GM21737 (cell line): Measurements from ENCODE around the gene TMEM109.

Experiments used
- ATAC-seq: cut with Tn5 transposase; IDR thresholded peaks from one replicate; pipeline ENCODE4 v1.9.1; 2021; ENCODE audit warnings: mild to moderate bottlenecking, moderate library complexity; ENCODE audit not compliant: unreplicated experiment

Gene TMEM109

GRCh38 chr11:60913793-60914632 lies at the start of gene TMEM109:
Gene TMEM109, plus strand, starts transcription at chr11:60914158. Its CDS starts 5,536 bp downstream, at chr11:60919694.
- ATAC-seq: peak; percentile 38

DNA sequence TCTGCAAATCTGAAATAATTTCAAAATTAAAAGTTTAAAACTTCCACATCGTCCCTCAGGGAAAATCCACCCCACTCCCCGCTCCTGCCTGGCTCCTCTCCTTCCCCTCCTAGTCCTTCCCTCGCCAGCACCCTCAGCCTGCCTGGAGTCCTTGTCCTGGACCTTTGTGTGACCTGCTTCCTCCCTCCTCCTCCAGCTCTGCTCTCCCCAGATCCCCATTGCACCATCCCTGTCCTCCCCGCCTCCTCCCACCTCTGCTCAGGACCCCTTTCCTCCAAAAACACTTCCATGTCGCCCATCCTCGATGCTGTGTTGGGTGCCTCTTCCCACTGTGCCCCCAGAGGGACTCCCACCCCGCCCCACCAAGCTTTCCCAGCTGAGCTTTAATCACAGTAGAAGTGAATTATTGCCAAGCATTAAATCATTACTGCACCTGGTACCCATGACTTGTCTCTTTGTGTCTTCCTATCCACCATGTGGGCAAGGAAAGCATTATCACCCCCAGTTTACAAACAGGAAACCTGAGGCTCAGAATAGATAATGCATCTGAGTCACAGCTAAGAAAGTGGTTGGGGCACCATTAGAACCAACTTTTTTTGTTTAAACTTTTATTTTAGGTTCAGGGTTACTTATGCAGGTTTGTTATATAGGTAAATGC lies 49.0 kb upstream of the TMEM109 start:
- no peak for ATAC-seq

DNA sequence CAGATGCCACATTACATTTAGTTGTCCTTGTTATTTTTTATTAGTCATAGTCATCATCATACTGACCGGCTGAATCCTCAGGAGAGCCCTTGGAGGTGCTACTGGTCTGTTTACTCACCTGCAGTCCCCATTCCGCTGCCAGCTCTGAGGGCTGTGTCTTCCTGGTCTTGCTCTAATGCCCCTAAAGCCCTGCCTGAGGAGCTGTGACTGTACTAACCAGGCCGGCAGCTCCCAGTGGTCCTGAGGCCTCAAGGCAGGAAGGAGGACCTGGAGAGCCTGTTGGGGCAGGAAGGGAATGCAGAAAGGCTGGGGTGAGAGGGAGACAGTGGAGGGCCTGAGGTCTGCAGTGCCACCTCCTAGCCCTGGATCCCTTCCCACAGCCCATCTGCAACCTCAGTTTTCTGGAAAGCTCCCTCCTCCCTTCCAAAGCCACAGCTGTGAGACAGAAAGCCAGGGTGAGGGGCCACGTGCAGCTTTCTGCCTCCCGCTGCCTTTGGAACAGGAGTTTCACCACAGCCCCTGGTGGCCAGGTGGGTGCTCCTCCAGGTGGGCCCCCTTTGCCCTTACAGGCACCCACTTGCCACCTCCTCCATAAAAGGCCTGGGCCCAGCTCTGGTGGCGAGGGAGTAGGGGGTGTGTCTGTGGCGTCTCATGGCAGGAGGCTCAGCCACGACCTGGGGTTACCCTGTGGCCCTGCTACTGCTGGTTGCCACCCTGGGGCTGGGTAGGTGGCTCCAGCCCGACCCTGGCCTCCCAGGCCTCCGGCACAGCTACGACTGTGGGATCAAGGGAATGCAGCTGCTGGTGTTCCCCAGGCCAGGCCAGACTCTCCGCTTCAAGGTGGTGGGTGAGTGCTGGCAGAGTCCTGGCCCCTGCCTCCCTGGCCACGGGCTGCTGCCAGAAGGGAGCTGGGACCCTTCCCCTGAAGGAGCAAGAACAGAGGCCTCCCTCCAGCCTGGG lies 46.8 kb upstream of the TMEM109 start, which contains the start of gene ZP1:
ZP1 (plus strand) TSS at position 632 of the 960 bp plus-strand sequence; CDS start at position 652, 20 bp downstream.
- no peak for ATAC-seq

GRCh38 chr11:60867871-60868681 lies 45.9 kb upstream of the TMEM109 start:
- no peak for ATAC-seq

DNA sequence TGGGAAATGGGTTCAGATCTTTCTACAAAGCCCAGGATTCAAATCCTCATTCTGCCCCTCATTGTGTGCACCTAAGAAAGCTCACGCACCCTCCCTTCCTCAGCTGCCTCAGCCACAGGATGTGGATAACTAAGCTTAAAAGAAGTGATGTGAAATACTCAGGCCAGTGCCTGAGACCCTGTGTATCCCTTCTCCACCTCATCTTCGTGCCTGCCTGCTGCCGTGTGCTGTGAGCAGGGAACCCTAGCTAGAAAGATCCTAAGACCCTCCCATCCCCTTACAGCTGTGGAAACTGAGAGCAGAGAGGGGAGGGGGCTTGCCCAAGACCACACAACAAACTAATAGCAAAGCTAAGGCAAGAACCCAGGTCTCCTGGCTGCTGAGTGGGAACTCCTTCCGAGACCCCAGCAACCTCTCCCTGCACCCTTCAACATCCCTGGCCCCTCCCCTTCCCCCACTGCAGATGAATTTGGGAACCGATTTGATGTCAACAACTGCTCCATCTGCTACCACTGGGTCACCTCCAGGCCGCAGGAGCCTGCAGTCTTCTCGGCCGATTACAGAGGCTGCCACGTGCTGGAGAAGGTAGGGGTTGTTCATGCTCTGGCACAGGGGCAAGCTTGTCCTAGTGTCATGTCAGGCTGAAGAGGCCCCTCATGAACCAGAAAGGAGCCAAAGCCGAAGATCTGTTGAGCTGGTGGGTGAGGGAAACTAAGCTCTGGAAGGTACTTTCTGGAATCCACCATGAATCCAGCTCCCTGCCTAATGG lies 45.1 kb upstream of the TMEM109 start:
- ATAC-seq: no peak

DNA sequence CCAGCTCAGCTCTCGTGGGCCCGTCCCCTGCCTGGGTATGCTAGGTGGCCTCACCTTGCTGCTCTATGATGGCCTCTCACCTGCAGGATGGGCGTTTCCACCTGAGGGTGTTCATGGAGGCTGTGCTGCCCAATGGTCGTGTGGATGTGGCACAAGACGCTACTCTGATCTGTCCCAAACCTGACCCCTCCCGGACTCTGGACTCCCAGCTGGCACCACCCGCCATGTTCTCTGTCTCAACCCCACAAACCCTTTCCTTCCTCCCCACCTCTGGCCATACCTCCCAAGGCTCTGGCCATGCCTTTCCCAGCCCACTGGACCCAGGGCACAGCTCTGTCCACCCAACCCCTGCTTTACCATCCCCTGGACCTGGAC lies 44.5 kb upstream of the TMEM109 start:
- no peak for ATAC-seq

- ATAC-seq: no peak
These were observed 43.7 kb upstream of the TMEM109 start for GRCh38 chr11:60870276-60870675.

- no peak for ATAC-seq
These were observed 43.1 kb upstream of the TMEM109 start for GRCh38 chr11:60870733-60871377.

DNA sequence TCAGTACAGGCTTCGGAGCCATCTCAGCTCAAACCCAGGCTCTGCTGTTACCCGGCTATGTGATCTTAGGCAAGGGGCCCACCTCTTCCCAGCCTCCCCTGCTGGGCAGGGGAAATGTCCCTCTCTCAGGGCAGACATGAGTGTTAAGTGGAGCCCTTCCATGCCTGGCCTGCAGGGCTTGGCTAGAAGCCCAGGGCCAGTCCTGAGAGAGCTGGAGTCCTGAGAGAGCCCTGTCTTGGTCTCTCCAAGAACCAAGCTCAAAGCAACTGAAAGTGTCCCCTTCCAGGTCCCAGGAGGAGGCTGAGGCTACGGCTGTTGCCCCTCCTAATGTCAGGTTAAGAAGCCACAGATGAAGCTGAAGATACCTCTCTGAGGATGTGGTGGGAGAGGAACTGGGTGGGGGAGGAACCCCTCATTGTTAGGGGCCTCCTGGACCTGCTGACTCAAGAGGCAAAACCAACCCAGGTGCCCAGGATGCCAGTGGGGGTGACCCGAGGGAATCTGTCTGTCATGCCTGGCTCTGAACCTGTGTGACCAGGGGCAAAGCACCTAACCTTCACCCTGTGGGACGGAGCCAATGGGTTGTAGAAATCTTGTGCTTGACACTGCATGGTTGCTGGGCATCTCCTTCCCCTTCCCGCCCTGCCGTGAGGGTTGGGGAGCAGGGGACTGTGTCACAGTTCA lies 42.4 kb upstream of the TMEM109 start:
- no peak for ATAC-seq

DNA sequence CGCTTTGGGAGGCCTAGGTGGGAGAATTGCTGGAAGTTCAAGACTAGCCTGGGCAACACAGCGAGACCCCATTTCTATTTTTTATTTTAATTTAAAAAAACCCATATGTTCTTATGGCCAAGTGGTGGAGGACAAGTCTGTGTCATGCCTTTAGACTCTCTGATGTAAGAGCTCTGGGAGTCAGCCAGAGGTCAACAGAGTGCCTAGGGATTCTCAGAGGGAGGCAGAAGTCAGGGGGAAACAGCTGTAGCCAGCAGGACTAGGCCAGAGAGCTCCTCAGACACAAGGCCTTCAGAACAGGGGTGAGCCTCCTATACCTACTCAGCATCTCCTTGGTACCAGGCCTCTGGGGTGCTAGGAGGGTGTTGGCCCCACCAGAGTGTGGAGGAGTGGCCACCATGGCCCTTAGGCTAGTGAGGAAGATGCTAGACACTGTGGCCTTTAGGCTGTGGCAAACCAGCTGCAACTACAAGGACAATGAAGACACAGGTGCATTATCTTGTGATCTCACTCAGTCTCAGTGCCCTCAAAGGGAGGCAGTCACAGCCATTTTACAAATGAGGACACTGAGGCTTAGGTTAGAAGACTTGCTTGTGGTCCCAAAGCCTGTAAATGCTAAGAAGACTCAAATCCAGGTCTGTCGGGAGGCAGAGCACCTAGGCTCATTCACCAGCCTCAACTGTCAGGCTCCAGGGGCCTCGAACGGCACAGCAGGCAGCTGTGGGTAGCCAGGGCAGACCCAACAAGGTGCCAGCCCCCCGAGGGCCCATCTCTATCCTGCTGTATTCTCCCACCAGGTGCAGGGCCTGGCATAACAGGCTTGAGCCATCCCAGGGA lies 41.6 kb upstream of the TMEM109 start:
- ATAC-seq: no peak

- no peak for ATAC-seq
These were observed 40.9 kb upstream of the TMEM109 start for GRCh38 chr11:60872961-60873524.

- no peak for ATAC-seq
These were observed 40.4 kb upstream of the TMEM109 start for GRCh38 chr11:60873533-60873932.

- no peak for ATAC-seq
These were observed 39.3 kb upstream of the TMEM109 start for GRCh38 chr11:60874421-60875365.

GRCh38 chr11:60875366-60876167 lies 38.4 kb upstream of the TMEM109 start:
- no peak for ATAC-seq

DNA sequence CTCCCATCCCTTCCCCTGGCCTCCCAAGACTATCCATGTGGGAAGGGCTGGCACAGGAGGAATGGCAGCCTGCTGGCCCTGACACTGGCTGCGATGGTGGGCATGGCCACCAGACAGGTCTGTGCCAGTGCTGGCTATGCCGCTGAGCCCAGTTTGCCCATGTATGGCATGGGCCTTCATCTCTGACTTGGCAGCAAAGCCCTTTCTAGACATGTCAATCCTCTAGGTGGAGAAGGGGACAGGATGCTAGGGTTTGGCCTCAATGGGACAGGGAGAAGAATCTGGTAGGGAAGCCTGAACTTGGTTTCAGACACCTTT lies 37.8 kb upstream of the TMEM109 start:
- no peak for ATAC-seq
